KMS-11 (cell line): ENCODE measurements around the gene ATP2A2.

Source experiments
- H2AFZ ChIP-seq: fragments of 200-600 bp; sonication (generic); 2 replicates; pipeline ENCODE4 v1.6.1; 2016; ENCODE audit warnings: antibody characterized with exemption, mixed run types, low read depth
- H3K27ac ChIP-seq: fragments of 200-600 bp; sonication (generic); 2 replicates; pipeline ENCODE4 v1.6.1; 2016; ENCODE audit warnings: mild to moderate bottlenecking, mixed run types
- H3K27me3 ChIP-seq: fragments of 200-600 bp; sonication (generic); 2 replicates; pipeline ENCODE4 v1.6.1; 2017; ENCODE audit warnings: mild to moderate bottlenecking, low read depth, mixed run types, moderate library complexity; ENCODE audit not compliant: insufficient read depth
- H3K36me3 ChIP-seq: fragments of 200-600 bp; sonication (generic); 2 replicates; pipeline ENCODE4 v1.6.1; 2017; ENCODE audit warnings: mild to moderate bottlenecking, mixed run types; ENCODE audit not compliant: insufficient read depth
- H3K4me1 ChIP-seq: fragments of 200-600 bp; sonication (generic); 2 replicates; pipeline ENCODE4 v1.6.1; 2016; ENCODE audit warnings: mild to moderate bottlenecking, low read depth, mixed run types; ENCODE audit not compliant: poor library complexity, severe bottlenecking
- H3K4me2 ChIP-seq: fragments of 200-600 bp; sonication (generic); 2 replicates; pipeline ENCODE4 v1.7.0; 2016; ENCODE audit warnings: mild to moderate bottlenecking, mixed run types
- H3K4me3 ChIP-seq: fragments of 200-600 bp; sonication (generic); IDR thresholded peaks from 2 replicates; pipeline ENCODE4 v1.6.1; 2017; ENCODE audit warnings: low read depth, low read length, mixed read lengths; ENCODE audit not compliant: insufficient read depth
- H3K79me2 ChIP-seq: fragments of 200-600 bp; sonication (generic); 2 replicates; pipeline ENCODE4 v1.6.1; 2016; ENCODE audit warnings: low read depth, mixed run types; ENCODE audit not compliant: insufficient read depth
- H3K9ac ChIP-seq: fragments of 200-600 bp; sonication (generic); 2 replicates; pipeline ENCODE4 v1.6.1; 2016; ENCODE audit warnings: mild to moderate bottlenecking, mixed run types
- H4K20me1 ChIP-seq: fragments of 200-600 bp; sonication (generic); 2 replicates; pipeline ENCODE4 v1.6.1; 2016; ENCODE audit warnings: mild to moderate bottlenecking, mixed run types; ENCODE audit not compliant: insufficient read depth
- TF ChIP-seq, protein P1 (sequence below): fragments of 200-600 bp; sonication (generic); conservative IDR thresholded peaks from 2 replicates; pipeline ENCODE4 v1.6.1; 2017; ENCODE audit warnings: low read depth, mild to moderate bottlenecking, antibody characterized with exemption, low read length, moderate library complexity, mixed read lengths

The ATP2A2 gene

DNA sequence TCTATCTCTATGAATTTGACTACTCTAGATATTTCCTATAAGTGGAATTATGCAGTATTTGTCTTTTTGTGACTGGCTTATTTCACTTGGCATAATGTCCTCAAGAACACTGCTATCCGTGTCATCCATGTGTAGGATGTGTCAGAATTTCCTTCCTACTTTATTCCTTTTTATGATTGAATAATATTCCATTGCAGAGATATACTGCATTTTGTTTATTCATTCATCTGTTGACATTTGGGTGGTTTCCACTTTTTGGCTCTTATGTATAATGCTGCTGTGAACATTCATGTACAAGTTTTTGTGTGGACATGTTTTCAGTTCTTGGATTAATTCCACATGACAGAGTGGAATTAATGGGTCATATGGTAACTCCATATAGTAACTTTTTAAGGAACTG is 45.7 kb upstream of the ATP2A2 start:
- Histone ChIP-seq H3K4me3 (no peak overlapping the region), H3K36me3 (no peaks in the 10 kb centered on the region), H4K20me1 (no peaks in the 10 kb centered on the region), H3K4me2 (no peak overlapping the region), H2AFZ (no peak overlapping the region), H3K27me3 (no peaks in the 10 kb centered on the region), H3K79me2 (no peaks in the 10 kb centered on the region), H3K27ac (no peak overlapping the region), H3K9ac (no peak overlapping the region), H3K4me1 (no peaks in the 10 kb centered on the region)
- TF ChIP-seq, protein P1, sequence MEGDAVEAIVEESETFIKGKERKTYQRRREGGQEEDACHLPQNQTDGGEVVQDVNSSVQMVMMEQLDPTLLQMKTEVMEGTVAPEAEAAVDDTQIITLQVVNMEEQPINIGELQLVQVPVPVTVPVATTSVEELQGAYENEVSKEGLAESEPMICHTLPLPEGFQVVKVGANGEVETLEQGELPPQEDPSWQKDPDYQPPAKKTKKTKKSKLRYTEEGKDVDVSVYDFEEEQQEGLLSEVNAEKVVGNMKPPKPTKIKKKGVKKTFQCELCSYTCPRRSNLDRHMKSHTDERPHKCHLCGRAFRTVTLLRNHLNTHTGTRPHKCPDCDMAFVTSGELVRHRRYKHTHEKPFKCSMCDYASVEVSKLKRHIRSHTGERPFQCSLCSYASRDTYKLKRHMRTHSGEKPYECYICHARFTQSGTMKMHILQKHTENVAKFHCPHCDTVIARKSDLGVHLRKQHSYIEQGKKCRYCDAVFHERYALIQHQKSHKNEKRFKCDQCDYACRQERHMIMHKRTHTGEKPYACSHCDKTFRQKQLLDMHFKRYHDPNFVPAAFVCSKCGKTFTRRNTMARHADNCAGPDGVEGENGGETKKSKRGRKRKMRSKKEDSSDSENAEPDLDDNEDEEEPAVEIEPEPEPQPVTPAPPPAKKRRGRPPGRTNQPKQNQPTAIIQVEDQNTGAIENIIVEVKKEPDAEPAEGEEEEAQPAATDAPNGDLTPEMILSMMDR = no peak

GRCh38 chr12:110243227-110243626 is 37.8 kb upstream of the ATP2A2 start:
- Histone ChIP-seq H4K20me1 (no peaks in the 10 kb centered on the region), H3K36me3 (no peaks in the 10 kb centered on the region), H2AFZ (no peak overlapping the region), H3K4me1 (no peaks in the 10 kb centered on the region), H3K9ac (no peak overlapping the region), H3K27ac (no peak overlapping the region), H3K27me3 (no peaks in the 10 kb centered on the region), H3K4me2 (no peak overlapping the region), H3K4me3 (no peak overlapping the region), H3K79me2 (no peaks in the 10 kb centered on the region)
- TF ChIP-seq, protein P1 = no peak

DNA sequence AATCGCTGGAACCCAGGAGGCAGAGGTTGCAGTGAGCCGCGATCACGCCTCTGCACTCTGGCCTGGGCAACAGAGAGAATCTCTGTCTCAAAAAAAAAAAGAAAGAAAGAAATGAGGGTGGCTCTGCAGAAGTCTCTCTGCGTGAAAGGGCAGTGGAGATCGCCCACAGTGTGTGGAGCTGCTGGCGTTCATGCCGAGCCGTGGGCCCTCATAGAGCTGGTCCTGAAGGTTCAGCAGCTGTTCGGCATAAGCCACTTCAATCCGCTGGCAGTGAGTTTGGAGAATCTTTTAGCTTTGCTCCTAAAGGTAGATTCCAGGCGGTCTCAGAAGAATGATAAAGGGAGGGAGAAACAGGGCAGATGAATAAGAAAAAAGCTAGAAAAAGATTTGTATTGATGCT is 36.7 kb upstream of the ATP2A2 start:
- Histone ChIP-seq H3K4me2 (no peak overlapping the region), H2AFZ (no peak overlapping the region), H3K4me3 (no peak overlapping the region), H4K20me1 (no peaks in the 10 kb centered on the region), H3K27ac (no peak overlapping the region), H3K27me3 (no peaks in the 10 kb centered on the region), H3K9ac (no peak overlapping the region), H3K4me1 (no peaks in the 10 kb centered on the region), H3K79me2 (no peaks in the 10 kb centered on the region), H3K36me3 (no peaks in the 10 kb centered on the region)
- TF ChIP-seq, protein P1 = no peak

GRCh38 chr12:110244829-110245228 is 36.2 kb upstream of the ATP2A2 start:
- Histone ChIP-seq H4K20me1 (no peaks in the 10 kb centered on the region), H3K4me3 (no peak overlapping the region), H3K79me2 (no peaks in the 10 kb centered on the region), H3K4me2 (no peak overlapping the region), H2AFZ (no peak overlapping the region), H3K4me1 (no peaks in the 10 kb centered on the region), H3K36me3 (no peaks in the 10 kb centered on the region), H3K27me3 (no peaks in the 10 kb centered on the region), H3K9ac (no peak overlapping the region), H3K27ac (no peak overlapping the region)
- TF ChIP-seq, protein P1 = no peak

- Histone ChIP-seq H3K4me2 (no peak overlapping the region), H3K27ac (no peak overlapping the region), H3K4me3 (no peak overlapping the region), H3K79me2 (no peaks in the 10 kb centered on the region), H3K36me3 (no peaks in the 10 kb centered on the region), H3K9ac (no peak overlapping the region), H2AFZ (no peak overlapping the region), H4K20me1 (no peaks in the 10 kb centered on the region), H3K27me3 (no peaks in the 10 kb centered on the region), H3K4me1 (no peaks in the 10 kb centered on the region)
- TF ChIP-seq, protein P1 = no peak; the same call in 1 of the 2 replicates
Measured at GRCh38 chr12:110245369-110245772, 35.7 kb upstream of the ATP2A2 start.
